Natural killer cell treated with Interleukin-12 subunit alpha and Interleukin-12 subunit beta and Interleukin-15 and Interleukin-18, amount 100 ng/mL, for 72 hours (primary cell): ENCODE results near the gene EML5. TPM values are rescaled to one million over a fixed set of nuclear protein-coding genes. Genes with fewer than 3 reads are reported as not detected.

ENCODE experiments used
- ATAC-seq, 2 donors: fragments of 150-1000 bp; cut with Tn5 transposase in 1 of 2; sonication (Bioruptor Pico), chemical (Tn5 transposase) in 1 of 2; 2 replicates each; pipeline ENCODE4 v1.10.0; 2021
- DNase-seq: peaks from one replicate; pipeline ENCODE4 v3.0.0; 2022; ENCODE audit warnings: low spot score
- H3K27ac Mint-ChIP-seq, 2 donors: 1 replicate in 1 of 2; 2 replicates in 1 of 2; pipeline ENCODE4 v1.8.0; 2022; ENCODE audit warnings: mixed read lengths in 2 of 2, mild to moderate bottlenecking in 1 of 2, moderate library complexity in 1 of 2
- H3K27me3 Mint-ChIP-seq, 2 donors: 1 replicate in 1 of 2; 2 replicates in 1 of 2; pipeline ENCODE4 v1.8.0; 2022; ENCODE audit warnings: mixed read lengths in 2 of 2
- H3K36me3 Mint-ChIP-seq: one replicate; pipeline ENCODE4 v1.8.0; 2022; ENCODE audit warnings: mixed read lengths
- H3K4me1 Mint-ChIP-seq, 2 donors: 1 replicate in 1 of 2; 2 replicates in 1 of 2; pipeline ENCODE4 v1.8.0; 2022; ENCODE audit warnings: low read depth in 2 of 2, mixed read lengths in 2 of 2, mild to moderate bottlenecking in 1 of 2
- H3K4me3 Mint-ChIP-seq: one replicate; pipeline ENCODE4 v1.8.0; 2022; ENCODE audit warnings: mixed read lengths
- H3K9me3 Mint-ChIP-seq: 2 replicates; pipeline ENCODE4 v1.8.0; 2022; ENCODE audit warnings: mixed read lengths
- total RNA-seq, 2 donors: library from RNA; stranded (reverse); gene quantifications; one replicate each; pipeline ENCODE4 v1.2.3, GENCODE V29; 2022

The EML5 gene
- total RNA-seq, 2 donors from 2014 or later: 4.0 to 12.3 TPM

- DNase-seq: no peak
- Mint-ChIP-seq H3K27me3 (no peaks in the 10 kb centered on the region), H3K9me3 (no peaks in the 10 kb centered on the region), H3K27ac (no peak overlapping the region), H3K4me1 (peaks cover 0 to 5% of the 10 kb centered on the region in 2 donors), H3K36me3 (peaks cover 41% of the 10 kb centered on the region), H3K4me3 (no peak overlapping the region)
- ATAC-seq: no peak
Measured at GRCh38 chr14:88590173-88590572, 202.6 kb downstream of the EML5 start.

GRCh38 chr14:88588081-88588480, 204.7 kb downstream of the EML5 start:
- Mint-ChIP-seq H3K36me3 (peaks cover 46% of the 10 kb centered on the region), H3K27me3 (no peaks in the 10 kb centered on the region), H3K9me3 (no peaks in the 10 kb centered on the region), H3K4me1 (peaks cover 0 to 5% of the 10 kb centered on the region in 2 donors), H3K27ac (no peak overlapping the region), H3K4me3 (no peak overlapping the region)
- no peak for ATAC-seq
- no peak for DNase-seq

GRCh38 chr14:88584451-88584850, 208.3 kb downstream of the EML5 start:
- Mint-ChIP-seq H3K4me3 (no peak overlapping the region), H3K27me3 (no peaks in the 10 kb centered on the region), H3K9me3 (no peaks in the 10 kb centered on the region), H3K4me1 (peaks cover 5 to 6% of the 10 kb centered on the region in 2 donors), H3K36me3 (peaks cover 50% of the 10 kb centered on the region), H3K27ac (no peak overlapping the region)
- ATAC-seq (no peak), DNase-seq (no peak)

GRCh38 chr14:88576222-88576621, 216.5 kb downstream of the EML5 start:
- ATAC-seq (no peak), DNase-seq (no peak)
- H3K4me1 Mint-ChIP-seq: no peaks in the 10 kb centered on the region
- H3K9me3 Mint-ChIP-seq: no peaks in the 10 kb centered on the region
- no peak overlapping the region for H3K27ac Mint-ChIP-seq
- peaks cover 32% of the 10 kb centered on the region for H3K36me3 Mint-ChIP-seq
- H3K27me3 Mint-ChIP-seq: no peaks in the 10 kb centered on the region
- H3K4me3 Mint-ChIP-seq: no peak overlapping the region

GRCh38 chr14:88572117-88572516, 220.6 kb downstream of the EML5 start:
- Mint-ChIP-seq H3K9me3 (no peaks in the 10 kb centered on the region), H3K27me3 (no peaks in the 10 kb centered on the region), H3K36me3 (peaks cover 32% of the 10 kb centered on the region), H3K27ac (no peak overlapping the region), H3K4me3 (no peak overlapping the region), H3K4me1 (no peaks in the 10 kb centered on the region)
- DNase-seq: no peak
- no peak for ATAC-seq

GRCh38 chr14:88568196-88568595, 224.6 kb downstream of the EML5 start:
- no peak for ATAC-seq
- Mint-ChIP-seq H3K27me3 (no peaks in the 10 kb centered on the region), H3K27ac (no peak overlapping the region), H3K36me3 (peaks cover 23% of the 10 kb centered on the region), H3K4me1 (peaks cover 12 to 14% of the 10 kb centered on the region in 2 donors), H3K4me3 (no peak overlapping the region), H3K9me3 (no peaks in the 10 kb centered on the region)
- DNase-seq: no peak

GRCh38 chr14:88565427-88565826, 227.3 kb downstream of the EML5 start:
- Mint-ChIP-seq H3K36me3 (peaks cover 17% of the 10 kb centered on the region), H3K4me1 (peaks cover 20 to 23% of the 10 kb centered on the region in 2 donors), H3K4me3 (no peak overlapping the region), H3K27ac (no peak overlapping the region), H3K9me3 (no peaks in the 10 kb centered on the region), H3K27me3 (peaks cover 0 to 4% of the 10 kb centered on the region in 2 donors)
- ATAC-seq (no peak), DNase-seq (no peak)

- Mint-ChIP-seq H3K27me3 (peaks cover 4 to 8% of the 10 kb centered on the region in 2 donors), H3K4me3 (peak overlapping the region; percentile 91), H3K27ac (peak overlapping the region; percentile 49 to 81), H3K4me1 (peaks cover 20 to 23% of the 10 kb centered on the region in 2 donors), H3K9me3 (no peaks in the 10 kb centered on the region), H3K36me3 (peaks cover 8% of the 10 kb centered on the region)
- ATAC-seq (no peak), DNase-seq (no peak)
Measured at GRCh38 chr14:88563845-88564244, 228.9 kb downstream of the EML5 start.

GRCh38 chr14:88562831-88563686, 229.7 kb downstream of the EML5 start, which contains the start of gene ZC3H14:
Gene ZC3H14, plus strand, starts transcription at chr14:88563037. Its CDS starts 97 bp downstream, at chr14:88563134.
- ATAC-seq (peak; percentile 98), DNase-seq (peak; percentile 91)
- Mint-ChIP-seq H3K4me3 (peak within 1 kb of the TSS; percentile 91), H3K36me3 (peaks cover 3% of the 10 kb centered on the region), H3K4me1 (peaks cover 20 to 23% of the 10 kb centered on the region in 2 donors), H3K9me3 (no peaks in the 10 kb centered on the region), H3K27me3 (peaks cover 6 to 9% of the 10 kb centered on the region in 2 donors), H3K27ac (peak within 1 kb of the TSS; percentile 49 to 81)

GRCh38 chr14:88562532-88562830, 230.3 kb downstream of the EML5 start:
- H3K4me1 Mint-ChIP-seq: peaks cover 20 to 23% of the 10 kb centered on the region in 2 donors
- no peaks in the 10 kb centered on the region for H3K36me3 Mint-ChIP-seq
- peaks cover 6 to 9% of the 10 kb centered on the region in 2 donors for H3K27me3 Mint-ChIP-seq
- ATAC-seq (no peak), DNase-seq (no peak)
- peak overlapping the region; percentile 91 for H3K4me3 Mint-ChIP-seq
- peak overlapping the region; percentile 49 to 81 for H3K27ac Mint-ChIP-seq
- H3K9me3 Mint-ChIP-seq: no peaks in the 10 kb centered on the region

Other genes starting within 250 kb of the EML5 start
- gene PTPN21, start 237.9 kb downstream of the EML5 start, total RNA-seq: under 1 TPM; 0.50 to 0.53 TPM
- gene ZC3H14, start 229.9 kb downstream of the EML5 start, total RNA-seq: 10 to 100 TPM; 34.6 to 61.9 TPM
- gene TTC8, start 31.7 kb upstream of the EML5 start, total RNA-seq: 1 to 10 TPM; 1.9 to 4.2 TPM